Measurements from ENCODE around the gene ASCL3.
"Not testable (repeated sequence)": the region's sequence is repeated elsewhere in the genome, so short reads cannot be mapped to it uniquely, and the experiment has no call there.

The ASCL3 gene

GRCh38 chr11:8937659-8938058 lies 5.2 kb downstream of the ASCL3 start:
- no peak overlapping the region for H3K27ac ChIP-seq
- TF ChIP-seq CTCF (conservative IDR thresholded peaks at IDR 0.05) = no peak

GRCh38 chr11:8937159-8937558 lies 5.7 kb downstream of the ASCL3 start:
- no peak overlapping the region for H3K27ac ChIP-seq
- no peak for TF ChIP-seq CTCF (conservative IDR thresholded peaks at IDR 0.05)

DNA sequence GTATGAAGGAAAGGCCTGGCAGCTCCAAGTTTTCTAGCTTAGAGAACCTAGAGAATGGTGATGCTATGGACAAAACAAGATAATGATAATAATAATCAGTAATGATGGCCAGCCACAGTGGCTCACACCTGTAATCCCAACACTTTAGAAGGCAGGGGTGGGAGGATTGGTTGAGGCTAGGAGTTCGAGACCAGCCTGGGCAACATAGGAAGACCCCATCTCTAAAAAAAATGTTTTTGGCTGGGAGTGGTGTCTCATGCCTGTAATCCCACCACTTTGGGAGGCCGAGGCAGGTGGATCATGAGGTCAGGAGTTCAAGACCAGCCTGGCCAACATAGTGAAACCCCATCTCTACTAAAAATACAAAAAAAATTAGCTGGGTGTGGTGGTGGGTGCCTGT lies 7.0 kb downstream of the ASCL3 start:
- H3K27ac ChIP-seq = not testable (repeated sequence)

DNA sequence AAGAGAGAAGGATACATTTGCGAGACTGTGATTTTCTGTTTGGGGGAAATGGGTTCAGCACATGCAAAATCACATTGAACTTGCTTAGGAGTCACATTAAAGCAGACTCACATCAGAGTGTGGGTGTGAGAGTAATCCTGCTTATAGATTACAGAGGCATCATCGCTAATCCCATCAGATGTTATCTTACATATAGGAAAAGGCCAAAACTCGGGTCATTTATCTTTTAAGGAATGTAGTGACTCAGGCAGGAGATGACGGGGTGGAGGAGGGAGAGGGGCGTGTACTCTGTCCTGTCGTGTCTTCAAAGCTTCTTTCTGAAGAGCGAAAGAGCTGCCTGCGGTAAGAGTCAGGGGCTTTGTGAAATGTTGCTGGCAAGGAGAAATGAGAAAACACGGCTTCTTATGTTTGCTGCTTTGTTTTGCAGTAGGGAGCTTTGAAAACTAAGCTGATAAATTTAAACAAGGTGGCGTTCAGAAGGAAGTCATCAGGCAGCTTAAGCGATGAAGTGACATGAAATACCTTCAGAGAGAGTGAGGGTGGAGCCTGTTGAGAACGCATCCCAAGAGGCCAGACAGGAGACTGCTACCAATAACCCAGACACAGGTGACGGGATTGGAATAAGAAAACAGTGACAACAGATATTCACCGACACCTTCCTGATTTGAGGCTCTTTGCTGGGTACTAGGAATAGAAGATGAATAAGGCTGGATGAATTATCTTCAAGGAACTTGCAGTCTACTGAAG lies 7.9 kb downstream of the ASCL3 start:
- TF ChIP-seq CTCF (conservative IDR thresholded peaks at IDR 0.05) = no peak
- no peak overlapping the region for H3K27ac ChIP-seq

DNA sequence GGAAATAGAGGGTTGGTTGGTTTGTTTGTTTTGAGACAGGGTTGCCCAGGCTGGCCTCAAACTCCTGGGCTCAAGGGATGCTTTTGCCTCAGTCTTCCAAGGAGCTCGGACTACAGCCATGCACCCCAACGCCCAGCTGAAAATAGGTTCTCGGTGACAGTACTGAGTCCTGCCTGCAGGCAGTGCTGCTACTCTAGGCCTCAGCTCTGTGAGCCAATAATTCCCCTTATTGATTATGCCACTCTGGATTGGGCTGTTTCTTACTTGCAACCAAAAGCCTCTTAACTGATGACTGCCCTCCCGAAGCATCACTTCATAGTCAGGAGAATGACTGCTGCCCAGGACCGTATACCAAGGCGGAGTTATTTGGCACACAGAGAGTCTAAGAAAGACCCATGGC lies 8.9 kb downstream of the ASCL3 start:
- no peak overlapping the region for H3K27ac ChIP-seq
- TF ChIP-seq CTCF (conservative IDR thresholded peaks at IDR 0.05) = no peak

DNA sequence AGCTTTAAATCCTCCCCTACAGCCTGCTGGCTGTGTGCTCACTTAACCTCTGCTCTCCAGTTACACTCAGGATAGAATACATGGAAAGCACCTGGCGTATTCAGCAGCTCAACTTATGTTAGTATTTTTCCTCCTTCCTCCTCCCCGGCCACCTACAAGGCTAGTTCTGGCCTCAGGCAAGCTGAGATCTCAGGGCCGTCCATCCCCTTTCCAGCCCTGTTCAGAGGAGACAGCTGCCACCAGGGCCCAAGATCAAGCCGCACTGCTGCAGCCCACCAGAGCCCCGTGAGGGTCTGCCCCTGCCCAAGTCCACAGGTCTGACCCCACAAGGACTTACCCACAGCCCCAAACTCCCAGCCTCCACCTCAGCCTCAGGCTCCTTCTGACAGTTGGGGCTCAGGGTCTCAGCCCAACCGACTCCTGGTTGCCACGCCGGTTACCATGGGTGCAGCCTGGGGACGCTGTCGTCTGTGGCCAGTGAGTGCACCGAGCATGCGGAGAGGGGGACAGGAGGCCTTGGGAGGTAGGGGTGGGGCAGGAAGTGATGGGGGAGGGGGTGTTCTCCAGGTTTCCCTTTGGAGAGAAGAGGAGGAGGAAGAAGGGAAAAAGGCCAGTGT lies 10.1 kb downstream of the ASCL3 start, which contains the start of gene C11orf16:
TSS of gene C11orf16 (minus strand) at position 384 of the 617 bp plus-strand sequence. CDS start 639 bp downstream, outside the sequence.
- no peak within 1 kb of the TSS for H3K27ac ChIP-seq
- no peak for TF ChIP-seq CTCF (conservative IDR thresholded peaks at IDR 0.05)

DNA sequence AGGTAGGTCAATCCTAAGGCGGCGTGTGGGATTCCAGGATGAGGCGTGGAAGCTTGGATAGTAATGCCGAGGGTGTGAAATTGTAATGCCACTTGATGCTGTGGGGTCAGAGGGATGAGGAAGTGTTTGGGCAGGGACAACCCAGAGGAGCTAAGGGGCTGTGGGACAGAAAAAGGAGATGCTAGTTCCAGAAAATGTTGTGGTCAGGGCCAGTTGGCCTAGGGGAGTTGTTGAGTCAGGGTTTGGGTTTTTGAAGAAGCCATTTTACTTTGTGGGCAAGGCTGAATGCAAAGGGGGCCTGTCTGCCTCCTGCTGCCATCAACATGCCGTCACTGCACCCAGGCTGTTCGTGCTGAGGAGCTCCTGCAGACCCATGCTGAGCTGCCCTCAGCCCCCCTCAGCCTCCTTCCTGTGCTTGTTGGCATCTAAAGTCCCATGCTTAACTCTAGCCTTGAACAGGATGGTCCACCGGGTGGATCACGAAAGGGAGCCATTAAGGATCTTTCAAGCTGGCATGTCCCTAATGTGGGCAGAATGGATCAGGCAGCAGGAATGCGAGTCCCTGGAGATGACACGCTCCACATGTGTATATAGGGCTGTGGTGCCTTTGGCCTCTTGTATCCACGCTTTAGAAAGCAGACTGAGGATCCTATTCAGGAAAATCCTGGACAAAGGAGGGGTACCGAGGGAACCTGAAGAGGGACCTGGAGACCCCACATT lies 12.2 kb downstream of the ASCL3 start:
- no peak overlapping the region for H3K27ac ChIP-seq
- TF ChIP-seq CTCF (conservative IDR thresholded peaks at IDR 0.05) = no peak

All from VCaP (cell line).